DND-41 (cell line): Measurements from ENCODE around the gene TNIK.
A peak's percentile ranks its signal among the peaks of the same experiment; 100 is the strongest.

ENCODE experiments used
- CTCF ChIP-seq: IDR thresholded peaks from 2 replicates; pipeline ENCODE4 v1.5.1; 2012; ENCODE audit warnings: borderline replicate concordance, low read length, moderate library complexity, mild to moderate bottlenecking; ENCODE audit not compliant: poor library complexity, severe bottlenecking; ENCODE audit errors: extremely low read depth
- EZH2 ChIP-seq: IDR thresholded peaks from 3 replicates; pipeline ENCODE4 v1.6.1; 2012; ENCODE audit warnings: borderline replicate concordance, low read depth, mild to moderate bottlenecking, moderate library complexity, low read length, inconsistent platforms; ENCODE audit not compliant: severe bottlenecking

- TF ChIP-seq CTCF (peak; percentile 77), EZH2 (no peak)
Measured at GRCh38 chr3:171163101-171164066, 296.8 kb downstream of the TNIK start.
